ENCODE results near the gene KRTAP2-2. TPM values are rescaled to one million over a fixed set of nuclear protein-coding genes. Genes with fewer than 3 reads are reported as not detected.
A peak's percentile ranks its signal among the peaks of the same experiment; 100 is the strongest.
"Not testable (repeated sequence)": the region's sequence is repeated elsewhere in the genome, so short reads cannot be mapped to it uniquely, and the experiment has no call there.

KRTAP2-2 gene
- total and polyA plus RNA-seq, 4 donors: not detected

GRCh38 chr17:41057547-41057946 lies 2.5 kb upstream of the KRTAP2-2 start:
- ATAC-seq (ENCODE audit: low FRiP score) (no peak), DNase-seq (no peak)
- Histone ChIP-seq H3K9me3 (ENCODE audit: control insufficient read depth, low read length) (no peaks in the 10 kb centered on the region), H3K27me3 (ENCODE audit: control insufficient read depth in 1 of 2, insufficient read depth in 2 of 2, low read length in 1 of 2) (no peaks in the 10 kb centered on the region), H3K27ac (ENCODE audit: low read depth in 1 of 2, low read length in 2 of 2) (no peak overlapping the region), H3K36me3 (ENCODE audit: control insufficient read depth in 1 of 2, insufficient read depth in 2 of 2, low read length in 1 of 2) (no peaks in the 10 kb centered on the region), H3K4me1 (ENCODE audit: control insufficient read depth in 1 of 2, insufficient read depth in 2 of 2, low read length in 2 of 2) (no peaks in the 10 kb centered on the region), H3K4me3 (ENCODE audit: low read length in 2 of 2) (no peak overlapping the region)
- intact Hi-C loops (cut with DNase I): no loop called here
- WGBS, 2 donors: 97 to 100% methylated on average over 1 of the region's 1 CpG

GRCh38 chr17:41054556-41054955 lies 474 bp downstream of the KRTAP2-2 start:
- H3K27me3 ChIP-seq (ENCODE audit: control insufficient read depth in 1 of 2, insufficient read depth in 2 of 2, low read length in 1 of 2); H3K27ac ChIP-seq (ENCODE audit: low read depth in 1 of 2, low read length in 2 of 2); DNase-seq; ATAC-seq (ENCODE audit: low FRiP score); H3K4me1 ChIP-seq (ENCODE audit: control insufficient read depth in 1 of 2, insufficient read depth in 2 of 2, low read length in 2 of 2); intact Hi-C loops (cut with DNase I); H3K4me3 ChIP-seq (ENCODE audit: low read length in 2 of 2); H3K36me3 ChIP-seq (ENCODE audit: control insufficient read depth in 1 of 2, insufficient read depth in 2 of 2, low read length in 1 of 2); H3K9me3 ChIP-seq (ENCODE audit: control insufficient read depth, low read length): not testable (repeated sequence)
- WGBS, 2 donors: 59 to 72% methylated on average over 7 to 9 of the region's 9 CpGs

DNA sequence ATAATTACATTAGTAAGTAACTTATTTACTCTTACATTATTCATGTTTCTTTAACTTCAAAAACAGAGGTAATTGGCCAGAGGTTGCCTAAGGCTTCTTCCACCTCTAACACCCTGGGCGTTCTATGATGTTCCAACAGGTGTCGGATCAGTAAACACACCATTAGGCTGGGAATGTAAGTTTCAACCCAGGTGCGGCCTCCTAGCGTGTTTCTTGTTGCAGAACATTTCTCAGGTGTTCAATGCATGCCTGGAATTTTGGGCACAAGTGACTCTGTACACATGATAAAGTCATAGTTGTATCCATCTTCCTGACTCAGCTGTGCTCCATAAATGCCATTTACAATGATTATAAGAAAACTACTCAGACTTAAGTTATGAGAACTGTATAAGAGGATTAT lies 1.0 kb downstream of the KRTAP2-2 start:
- Histone ChIP-seq H3K9me3 (ENCODE audit: control insufficient read depth, low read length) (no peaks in the 10 kb centered on the region), H3K4me1 (ENCODE audit: control insufficient read depth in 1 of 2, insufficient read depth in 2 of 2, low read length in 2 of 2) (no peaks in the 10 kb centered on the region), H3K27ac (ENCODE audit: low read depth in 1 of 2, low read length in 2 of 2) (no peak overlapping the region), H3K36me3 (ENCODE audit: control insufficient read depth in 1 of 2, insufficient read depth in 2 of 2, low read length in 1 of 2) (no peaks in the 10 kb centered on the region), H3K27me3 (ENCODE audit: control insufficient read depth in 1 of 2, insufficient read depth in 2 of 2, low read length in 1 of 2) (no peaks in the 10 kb centered on the region), H3K4me3 (ENCODE audit: low read length in 2 of 2) (no peak overlapping the region)
- 89 to 90% methylated on average over 4 of the region's 4 CpGs for WGBS, 2 donors
- no peak for DNase-seq
- no peak for ATAC-seq (ENCODE audit: low FRiP score)
- intact Hi-C loops (cut with DNase I): no loop called here

DNA sequence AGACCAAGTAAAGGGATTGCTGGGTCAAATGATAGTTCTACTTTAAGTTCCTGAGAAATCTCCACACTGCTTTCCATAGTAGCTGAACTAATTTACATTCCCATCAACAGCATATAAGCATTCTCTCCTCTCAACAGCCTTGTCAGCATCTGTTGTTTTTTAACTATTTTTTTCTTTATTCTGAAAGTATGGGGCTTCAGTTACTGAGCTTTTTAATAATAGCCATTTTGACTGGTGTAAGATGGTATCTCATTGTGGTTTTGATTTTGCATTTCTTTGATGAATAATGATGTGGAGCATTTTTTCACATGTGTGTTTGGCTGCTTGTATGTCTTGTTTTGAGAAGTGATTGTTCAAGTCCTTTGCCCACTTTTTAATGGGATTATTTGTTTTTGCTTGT lies 2.5 kb downstream of the KRTAP2-2 start:
- intact Hi-C loops (cut with DNase I): no loop called here
- H3K9me3 ChIP-seq (ENCODE audit: control insufficient read depth, low read length): no peaks in the 10 kb centered on the region
- DNase-seq: no peak
- H3K36me3 ChIP-seq (ENCODE audit: control insufficient read depth in 1 of 2, insufficient read depth in 2 of 2, low read length in 1 of 2): no peaks in the 10 kb centered on the region
- H3K4me1 ChIP-seq (ENCODE audit: control insufficient read depth in 1 of 2, insufficient read depth in 2 of 2, low read length in 2 of 2): no peaks in the 10 kb centered on the region
- no peak overlapping the region for H3K4me3 ChIP-seq (ENCODE audit: low read length in 2 of 2)
- no peaks in the 10 kb centered on the region for H3K27me3 ChIP-seq (ENCODE audit: control insufficient read depth in 1 of 2, insufficient read depth in 2 of 2, low read length in 1 of 2)
- no peak for ATAC-seq (ENCODE audit: low FRiP score)
- no peak overlapping the region for H3K27ac ChIP-seq (ENCODE audit: low read depth in 1 of 2, low read length in 2 of 2)

DNA sequence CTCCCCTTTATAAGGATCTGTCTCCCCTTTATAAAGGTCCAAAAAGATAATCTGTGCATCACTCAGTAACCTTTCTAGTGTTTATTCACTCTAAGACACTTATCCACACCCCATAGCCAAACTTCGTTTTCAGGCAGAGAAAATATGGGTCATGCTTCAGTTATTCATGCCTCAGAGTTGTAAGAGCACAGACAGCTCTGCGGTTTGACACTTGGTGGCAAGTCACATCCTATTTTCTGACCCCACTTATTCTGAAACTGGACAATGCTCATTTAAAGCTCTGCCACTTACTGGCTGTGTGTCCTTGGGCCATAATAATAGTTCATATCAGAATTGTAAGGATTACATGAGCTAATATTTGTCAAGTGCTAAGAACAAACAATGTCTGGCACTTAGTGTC lies 5.9 kb downstream of the KRTAP2-2 start:
- intact Hi-C loops (cut with DNase I): no loop called here
- Histone ChIP-seq H3K4me1 (ENCODE audit: control insufficient read depth in 1 of 2, insufficient read depth in 2 of 2, low read length in 2 of 2) (no peaks in the 10 kb centered on the region), H3K4me3 (ENCODE audit: low read length in 2 of 2) (no peak overlapping the region), H3K27me3 (ENCODE audit: control insufficient read depth in 1 of 2, insufficient read depth in 2 of 2, low read length in 1 of 2) (no peaks in the 10 kb centered on the region), H3K9me3 (ENCODE audit: control insufficient read depth, low read length) (no peaks in the 10 kb centered on the region), H3K27ac (ENCODE audit: low read depth in 1 of 2, low read length in 2 of 2) (no peak overlapping the region), H3K36me3 (ENCODE audit: control insufficient read depth in 1 of 2, insufficient read depth in 2 of 2, low read length in 1 of 2) (no peaks in the 10 kb centered on the region)
- DNase-seq (no peak), ATAC-seq (ENCODE audit: low FRiP score) (no peak)
- WGBS, 2 donors: 29 to 35% methylated on average over 2 of the region's 2 CpGs

- DNase-seq (no peak), ATAC-seq (ENCODE audit: low FRiP score) (no peak)
- intact Hi-C loops (cut with DNase I): no loop called here
- H3K27me3 ChIP-seq (ENCODE audit: control insufficient read depth in 1 of 2, insufficient read depth in 2 of 2, low read length in 1 of 2): no peaks in the 10 kb centered on the region
- no peaks in the 10 kb centered on the region for H3K4me1 ChIP-seq (ENCODE audit: control insufficient read depth in 1 of 2, insufficient read depth in 2 of 2, low read length in 2 of 2)
- H3K36me3 ChIP-seq (ENCODE audit: control insufficient read depth in 1 of 2, insufficient read depth in 2 of 2, low read length in 1 of 2): no peaks in the 10 kb centered on the region
- no peak overlapping the region for H3K27ac ChIP-seq (ENCODE audit: low read depth in 1 of 2, low read length in 2 of 2)
- WGBS, 2 donors: 45 to 51% methylated on average over 7 of the region's 7 CpGs
- H3K9me3 ChIP-seq (ENCODE audit: control insufficient read depth, low read length): no peaks in the 10 kb centered on the region
- no peak overlapping the region for H3K4me3 ChIP-seq (ENCODE audit: low read length in 2 of 2)
Measured at GRCh38 chr17:41048441-41048840, 6.6 kb downstream of the KRTAP2-2 start.

GRCh38 chr17:41046735-41047465 lies 8.1 kb downstream of the KRTAP2-2 start, which contains the start of gene KRTAP2-1:
Gene KRTAP2-1 (minus strand): TSS chr17:41047316. CDS start chr17:41047267, 49 bp downstream.
- H3K27ac ChIP-seq (ENCODE audit: low read depth in 1 of 2, low read length in 2 of 2); H3K36me3 ChIP-seq (ENCODE audit: control insufficient read depth in 1 of 2, insufficient read depth in 2 of 2, low read length in 1 of 2); H3K27me3 ChIP-seq (ENCODE audit: control insufficient read depth in 1 of 2, insufficient read depth in 2 of 2, low read length in 1 of 2); H3K4me3 ChIP-seq (ENCODE audit: low read length in 2 of 2); intact Hi-C loops (cut with DNase I); H3K9me3 ChIP-seq (ENCODE audit: control insufficient read depth, low read length); H3K4me1 ChIP-seq (ENCODE audit: control insufficient read depth in 1 of 2, insufficient read depth in 2 of 2, low read length in 2 of 2); DNase-seq: not testable (repeated sequence)
- peak; percentile 52 for ATAC-seq (ENCODE audit: low FRiP score)
- 44 to 46% methylated on average over 8 to 10 of the region's 33 CpGs for WGBS, 2 donors

- H3K27me3 ChIP-seq (ENCODE audit: control insufficient read depth in 1 of 2, insufficient read depth in 2 of 2, low read length in 1 of 2): no peaks in the 10 kb centered on the region
- no peak overlapping the region for H3K27ac ChIP-seq (ENCODE audit: low read depth in 1 of 2, low read length in 2 of 2)
- H3K36me3 ChIP-seq (ENCODE audit: control insufficient read depth in 1 of 2, insufficient read depth in 2 of 2, low read length in 1 of 2): no peaks in the 10 kb centered on the region
- intact Hi-C loops (cut with DNase I): no loop called here
- no peak for ATAC-seq (ENCODE audit: low FRiP score)
- WGBS, 2 donors: 96 to 97% methylated on average over 1 of the region's 1 CpG
- DNase-seq: no peak
- no peak overlapping the region for H3K4me3 ChIP-seq (ENCODE audit: low read length in 2 of 2)
- no peaks in the 10 kb centered on the region for H3K4me1 ChIP-seq (ENCODE audit: control insufficient read depth in 1 of 2, insufficient read depth in 2 of 2, low read length in 2 of 2)
- H3K9me3 ChIP-seq (ENCODE audit: control insufficient read depth, low read length): no peaks in the 10 kb centered on the region
Measured at GRCh38 chr17:41042953-41043352, 12.1 kb downstream of the KRTAP2-2 start.

DNA sequence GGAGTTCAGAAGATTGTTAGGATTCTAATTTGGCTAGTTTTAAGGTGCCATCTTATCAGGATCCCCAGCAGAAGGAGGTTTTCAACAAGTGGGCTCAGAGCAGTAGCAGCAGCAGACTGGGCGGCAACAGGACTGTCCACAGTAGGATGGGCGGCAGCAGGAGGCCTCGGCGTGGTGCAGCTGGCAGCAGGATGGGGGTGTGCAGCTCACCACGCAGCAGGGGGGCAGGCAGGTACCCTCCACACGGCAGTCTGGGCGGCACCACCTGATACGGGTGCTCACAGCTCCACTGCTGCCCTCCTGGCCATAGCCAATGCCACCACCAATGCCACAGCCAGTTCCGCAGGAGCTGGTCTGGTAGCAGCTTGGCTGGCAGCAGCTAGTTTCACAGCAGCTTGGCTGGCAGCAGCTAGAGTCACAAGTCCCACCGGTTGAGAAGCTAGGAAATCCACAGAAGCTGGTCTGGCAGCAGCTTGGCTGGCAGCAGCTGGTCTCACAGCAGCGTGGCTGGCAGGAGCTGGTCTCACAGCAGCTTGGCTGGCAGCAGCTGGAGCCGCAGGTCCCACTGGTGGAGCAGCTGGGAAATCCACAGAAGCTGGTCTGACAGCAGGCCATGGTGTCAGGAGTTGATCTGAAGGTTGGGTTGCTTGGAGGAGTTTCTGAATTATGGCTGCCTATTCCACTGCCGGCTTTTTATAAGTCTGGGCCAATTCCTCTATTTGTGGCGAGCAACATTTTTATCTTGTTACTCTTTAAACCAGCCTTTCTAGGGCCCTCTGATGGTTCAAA lies 14.1 kb downstream of the KRTAP2-2 start, which contains the start of gene KRTAP1-1:
Gene KRTAP1-1 (minus strand): TSS at position 668 of the 789 bp plus-strand sequence. CDS start 53 bp downstream, at position 615.
- H3K27ac ChIP-seq (ENCODE audit: low read depth in 1 of 2, low read length in 2 of 2); H3K36me3 ChIP-seq (ENCODE audit: control insufficient read depth in 1 of 2, insufficient read depth in 2 of 2, low read length in 1 of 2); intact Hi-C loops (cut with DNase I); H3K27me3 ChIP-seq (ENCODE audit: control insufficient read depth in 1 of 2, insufficient read depth in 2 of 2, low read length in 1 of 2); H3K9me3 ChIP-seq (ENCODE audit: control insufficient read depth, low read length); H3K4me1 ChIP-seq (ENCODE audit: control insufficient read depth in 1 of 2, insufficient read depth in 2 of 2, low read length in 2 of 2); DNase-seq; ATAC-seq (ENCODE audit: low FRiP score); H3K4me3 ChIP-seq (ENCODE audit: low read length in 2 of 2): not testable (repeated sequence)
- 47 to 54% methylated on average over 11 to 14 of the region's 14 CpGs for WGBS, 2 donors
